Liver (tissue), 9 donors: Measurements from ENCODE around the gene ATP11B. TPM values are rescaled to one million over a fixed set of nuclear protein-coding genes. Genes with fewer than 3 reads are reported as not detected.

Experiments
- DNase-seq: peaks from one replicate; pipeline ENCODE4 v3.0.0-alpha.2; 2017; ENCODE audit warnings: low spot score
- H3K27ac ChIP-seq, 2 donors: one replicate each; pipeline ENCODE4 v1.7.0; 2013; ENCODE audit warnings: inconsistent platforms in 2 of 2, low read length in 2 of 2, control low read depth in 1 of 2, low read depth in 1 of 2, mild to moderate bottlenecking in 1 of 2
- H3K27me3 ChIP-seq, 4 donors: one replicate each; pipeline versions ENCODE4 v1.6.1 to v1.7.0; 2013; ENCODE audit warnings: low read length in 3 of 4, inconsistent platforms in 1 of 4, mild to moderate bottlenecking in 1 of 4, moderate library complexity in 1 of 4; ENCODE audit not compliant: control insufficient read depth in 4 of 4, insufficient read depth in 4 of 4
- H3K36me3 ChIP-seq, 4 donors: one replicate each; pipeline versions ENCODE4 v1.6.1 to v1.7.0; 2013; ENCODE audit warnings: low read length in 3 of 4, mild to moderate bottlenecking in 3 of 4, low read depth in 1 of 4, moderate library complexity in 1 of 4; ENCODE audit not compliant: control insufficient read depth in 4 of 4, insufficient read depth in 3 of 4
- H3K4me1 ChIP-seq, 4 donors: one replicate each; pipeline versions ENCODE4 v1.6.1 to v1.7.0; 2013; ENCODE audit warnings: low read length in 3 of 4, mild to moderate bottlenecking in 3 of 4, moderate library complexity in 1 of 4; ENCODE audit not compliant: control insufficient read depth in 4 of 4, insufficient read depth in 4 of 4
- H3K4me3 ChIP-seq, 3 donors: one replicate each; pipeline versions ENCODE4 v1.6.1 to v1.7.0; 2013; ENCODE audit warnings: low read length in 3 of 3, control low read depth in 1 of 3, low read depth in 1 of 3, mild to moderate bottlenecking in 1 of 3
- H3K9ac ChIP-seq, 2 donors: one replicate each; pipeline ENCODE4 v1.7.0; 2013; ENCODE audit warnings: low read length in 2 of 2, mild to moderate bottlenecking in 2 of 2, moderate library complexity in 2 of 2, control low read depth in 1 of 2, low read depth in 1 of 2
- H3K9me3 ChIP-seq, 4 donors: one replicate each; pipeline versions ENCODE4 v1.6.1 to v1.7.0; 2013; ENCODE audit warnings: low read length in 3 of 4; ENCODE audit not compliant: control insufficient read depth in 4 of 4
- ATF3 ChIP-seq: IDR thresholded peaks from 2 replicates; pipeline ENCODE4 v1.6.1; 2016; ENCODE audit warnings: antibody characterized with exemption
- CTCF ChIP-seq: fragments of 150-350 bp; IDR thresholded peaks from 2 replicates; pipeline ENCODE4 v1.5.1; 2017; ENCODE audit warnings: improper control_type of control experiment, low read depth, low read length; ENCODE audit not compliant: missing input control
- EGR1 ChIP-seq, 2 donors: IDR thresholded peaks; 2 replicates each; pipeline ENCODE4 v1.6.1; 2016 to 2018; ENCODE audit warnings: antibody characterized with exemption in 2 of 2, low read depth in 2 of 2
- FOXA1 ChIP-seq: IDR thresholded peaks from 2 replicates; pipeline ENCODE4 v1.6.1; 2016; ENCODE audit warnings: antibody characterized with exemption
- FOXA2 ChIP-seq: IDR thresholded peaks from 2 replicates; pipeline ENCODE4 v1.6.1; 2016; ENCODE audit warnings: antibody characterized with exemption
- GABPA ChIP-seq, 2 donors: IDR thresholded peaks in 1 of 2; conservative IDR thresholded peaks in 1 of 2; 2 replicates each; pipeline ENCODE4 v1.6.1; 2016; ENCODE audit warnings: antibody characterized with exemption in 2 of 2, mild to moderate bottlenecking in 1 of 2, moderate library complexity in 1 of 2
- HNF4A ChIP-seq, 2 donors: conservative IDR thresholded peaks; 2 replicates each; pipeline ENCODE4 v1.6.1; 2016; ENCODE audit warnings: antibody characterized with exemption in 2 of 2, mild to moderate bottlenecking in 2 of 2
- HNF4G ChIP-seq: IDR thresholded peaks from 2 replicates; pipeline ENCODE4 v1.6.1; 2016; ENCODE audit warnings: antibody characterized with exemption
- JUND ChIP-seq, 2 donors: IDR thresholded peaks; 2 replicates each; pipeline ENCODE4 v1.6.1; 2016; ENCODE audit warnings: antibody characterized with exemption in 2 of 2
- MAX ChIP-seq: IDR thresholded peaks from 2 replicates; pipeline ENCODE4 v1.6.1; 2016; ENCODE audit warnings: antibody characterized with exemption
- NR2F2 ChIP-seq: IDR thresholded peaks from 2 replicates; pipeline ENCODE4 v1.6.1; 2016; ENCODE audit warnings: antibody characterized with exemption
- RAD21 ChIP-seq, 2 donors: IDR thresholded peaks; 2 replicates each; pipeline ENCODE4 v1.6.1; 2016; ENCODE audit warnings: antibody characterized with exemption in 2 of 2, mild to moderate bottlenecking in 2 of 2
- RXRA ChIP-seq, 2 donors: IDR thresholded peaks; 2 replicates each; pipeline ENCODE4 v1.6.1; 2017 to 2018; ENCODE audit warnings: antibody characterized with exemption in 2 of 2, mild to moderate bottlenecking in 1 of 2
- SP1 ChIP-seq: IDR thresholded peaks from 2 replicates; pipeline ENCODE4 v1.6.1; 2018; ENCODE audit warnings: antibody characterized with exemption, mild to moderate bottlenecking
- TAF1 ChIP-seq: conservative IDR thresholded peaks from 2 replicates; pipeline ENCODE4 v1.6.1; 2016; ENCODE audit warnings: antibody characterized with exemption, mild to moderate bottlenecking
- YY1 ChIP-seq: IDR thresholded peaks from 2 replicates; pipeline ENCODE4 v1.6.1; 2016; ENCODE audit warnings: antibody characterized with exemption, mild to moderate bottlenecking
- ZBTB33 ChIP-seq: IDR thresholded peaks from 2 replicates; pipeline ENCODE4 v1.6.1; 2016; ENCODE audit warnings: antibody characterized with exemption
- WGBS: extraction: QIAGEN DNeasy Blood & Tissue Kit; methylation state at CpG from one replicate; pipeline ENCODE4 v1.1.7; 2013; 5-methylcytosine and 5-hydroxymethylcytosine counted together
- polyA plus RNA-seq, 2 donors: library from polyadenylated mRNA; stranded (reverse) in 1 of 2; unstranded in 1 of 2; fragments of 200-250 nt in 1 of 2; fragments of >200 nt in 1 of 2; fragmentation: Nextera tagmentation in 1 of 2; extraction: Ambion mirVana in 1 of 2; gene quantifications; one replicate each; pipeline versions ENCODE4 v1.2.1 to v1.2.3, GENCODE V29; 2013 to 2015
- total RNA-seq, 2 donors: library from RNA; depleted of rRNA; stranded (reverse); fragments of >200 nt; gene quantifications; one replicate each; pipeline ENCODE4 v1.2.3, GENCODE V29; 2014
- TF ChIP-seq, protein P1 (sequence below): IDR thresholded peaks from 2 replicates; pipeline ENCODE4 v1.6.1; 2016; ENCODE audit warnings: antibody characterized with exemption, mild to moderate bottlenecking
- donor health status: healthy.
- donor health status: healthy.
- donor health status: healthy.
- donor health status: healthy.
- donor health status: healthy.

The ATP11B gene
- total and polyA plus RNA-seq, 4 donors = 5.9 to 49.6 (median 19.0) TPM

DNA sequence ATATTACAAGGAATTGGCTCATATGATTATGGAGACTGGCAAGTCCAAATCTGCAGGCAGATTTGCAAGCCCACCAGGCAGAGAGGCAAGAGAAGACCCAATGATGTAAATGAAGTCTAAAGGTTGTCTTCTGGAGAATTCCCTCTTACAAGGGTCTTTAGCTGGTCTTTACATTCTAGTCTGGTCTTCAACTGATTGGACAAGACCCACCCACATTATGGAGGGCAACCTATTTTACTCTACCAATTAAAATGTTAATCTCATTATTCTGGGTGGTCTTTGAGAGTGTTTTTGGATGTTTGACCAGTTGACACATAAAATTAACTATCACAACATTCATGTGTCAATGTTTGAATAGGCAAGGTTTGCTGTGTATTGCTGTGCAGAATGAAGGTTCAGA is 28.0 kb upstream of the ATP11B start (continued):
- TF ChIP-seq SP1 (no peak), HNF4A (conservative IDR thresholded peaks at IDR 0.05) (no peak), JUND (IDR thresholded peaks at IDR 0.05) (no peak)

DNA sequence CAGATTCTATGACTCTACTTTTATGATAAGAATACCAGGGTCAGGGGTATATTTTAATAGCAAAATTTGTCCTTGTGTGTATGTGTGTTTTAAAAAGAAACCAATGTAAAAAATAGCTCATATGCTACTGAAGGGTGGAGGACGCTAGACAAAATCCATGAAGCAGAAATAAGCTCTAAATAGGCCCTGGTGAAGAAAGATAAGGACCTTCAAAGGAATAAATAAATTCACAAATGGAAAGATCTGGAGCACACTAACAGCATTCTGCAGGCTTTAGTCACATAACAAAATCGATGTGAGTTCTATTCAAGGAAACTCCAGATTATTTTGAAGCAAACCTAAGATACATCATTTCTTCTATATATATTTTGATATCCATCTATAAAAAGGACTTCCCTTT is 27.2 kb upstream of the ATP11B start:
- TF ChIP-seq ATF3 = no peak
- Histone ChIP-seq H3K27ac (no peak overlapping the region), H3K27me3 (no peaks in the 10 kb centered on the region), H3K9me3 (no peaks in the 10 kb centered on the region), H3K4me3 (no peak overlapping the region), H3K36me3 (no peaks in the 10 kb centered on the region), H3K4me1 (peaks cover 0 to 11% (median 6%) of the 10 kb centered on the region in 4 donors), H3K9ac (no peak overlapping the region)
- DNase-seq = no peak
- WGBS = 84% methylated on average over 2 of the region's 2 CpGs

DNA sequence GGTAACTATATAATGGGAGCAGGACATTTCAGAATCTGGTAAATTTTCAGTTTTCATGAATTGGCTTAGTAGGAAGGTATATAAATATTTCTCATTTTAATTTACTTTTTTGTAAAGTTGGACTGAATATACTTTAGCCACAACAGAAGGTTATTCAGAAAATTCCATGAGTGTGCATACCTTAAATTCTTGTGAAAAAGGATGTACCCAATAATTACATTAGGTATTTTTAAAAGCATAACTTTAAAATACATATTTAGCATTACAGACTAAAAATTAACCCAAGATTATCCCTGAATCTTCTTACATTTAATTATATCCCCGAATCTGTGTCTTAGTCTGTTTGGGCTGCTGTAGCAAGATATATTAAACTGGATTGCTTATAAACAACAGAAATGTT is 24.9 kb upstream of the ATP11B start:
- 87% methylated on average over 1 of the region's 1 CpG for WGBS
- no peaks in the 10 kb centered on the region for H3K36me3 ChIP-seq

More for the DNA sequence above, 24.9 kb upstream of the ATP11B start:
- peaks cover 0 to 7% (median 3%) of the 10 kb centered on the region in 4 donors for H3K4me1 ChIP-seq
- no peaks in the 10 kb centered on the region for H3K27me3 ChIP-seq
- no peak for DNase-seq
- no peaks in the 10 kb centered on the region for H3K9me3 ChIP-seq
- TF ChIP-seq RXRA (IDR thresholded peaks at IDR 0.05) (no peak), GABPA (IDR thresholded peaks at IDR 0.05 in 1 of 2, conservative IDR thresholded peaks at IDR 0.05 in 1 of 2) (no peak), MAX (no peak), NR2F2 (no peak), RAD21 (IDR thresholded peaks at IDR 0.05) (no peak), FOXA1 (no peak), CTCF (no peak), TAF1 (no peak), ZBTB33 (no peak), YY1 (no peak), SP1 (no peak), ATF3 (no peak), FOXA2 (no peak), HNF4A (conservative IDR thresholded peaks at IDR 0.05) (no peak), EGR1 (IDR thresholded peaks at IDR 0.05; ENCODE audit: low read depth in 2 of 2) (no peak), HNF4G (no peak), JUND (IDR thresholded peaks at IDR 0.05) (no peak)
- TF ChIP-seq, protein P1, sequence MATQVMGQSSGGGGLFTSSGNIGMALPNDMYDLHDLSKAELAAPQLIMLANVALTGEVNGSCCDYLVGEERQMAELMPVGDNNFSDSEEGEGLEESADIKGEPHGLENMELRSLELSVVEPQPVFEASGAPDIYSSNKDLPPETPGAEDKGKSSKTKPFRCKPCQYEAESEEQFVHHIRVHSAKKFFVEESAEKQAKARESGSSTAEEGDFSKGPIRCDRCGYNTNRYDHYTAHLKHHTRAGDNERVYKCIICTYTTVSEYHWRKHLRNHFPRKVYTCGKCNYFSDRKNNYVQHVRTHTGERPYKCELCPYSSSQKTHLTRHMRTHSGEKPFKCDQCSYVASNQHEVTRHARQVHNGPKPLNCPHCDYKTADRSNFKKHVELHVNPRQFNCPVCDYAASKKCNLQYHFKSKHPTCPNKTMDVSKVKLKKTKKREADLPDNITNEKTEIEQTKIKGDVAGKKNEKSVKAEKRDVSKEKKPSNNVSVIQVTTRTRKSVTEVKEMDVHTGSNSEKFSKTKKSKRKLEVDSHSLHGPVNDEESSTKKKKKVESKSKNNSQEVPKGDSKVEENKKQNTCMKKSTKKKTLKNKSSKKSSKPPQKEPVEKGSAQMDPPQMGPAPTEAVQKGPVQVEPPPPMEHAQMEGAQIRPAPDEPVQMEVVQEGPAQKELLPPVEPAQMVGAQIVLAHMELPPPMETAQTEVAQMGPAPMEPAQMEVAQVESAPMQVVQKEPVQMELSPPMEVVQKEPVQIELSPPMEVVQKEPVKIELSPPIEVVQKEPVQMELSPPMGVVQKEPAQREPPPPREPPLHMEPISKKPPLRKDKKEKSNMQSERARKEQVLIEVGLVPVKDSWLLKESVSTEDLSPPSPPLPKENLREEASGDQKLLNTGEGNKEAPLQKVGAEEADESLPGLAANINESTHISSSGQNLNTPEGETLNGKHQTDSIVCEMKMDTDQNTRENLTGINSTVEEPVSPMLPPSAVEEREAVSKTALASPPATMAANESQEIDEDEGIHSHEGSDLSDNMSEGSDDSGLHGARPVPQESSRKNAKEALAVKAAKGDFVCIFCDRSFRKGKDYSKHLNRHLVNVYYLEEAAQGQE = no peak
- no peak overlapping the region for H3K9ac ChIP-seq
- H3K4me3 ChIP-seq = no peak overlapping the region
- no peak overlapping the region for H3K27ac ChIP-seq
